ENCODE results near the gene CDH13.

- TF ChIP-seq POLR2AphosphoS5 (IDR thresholded peaks at IDR 0.05) (no peak), CTCF (IDR thresholded peaks at IDR 0.05) (no peak)
Measured at GRCh38 chr16:82776470-82777146, 149.8 kb downstream of the CDH13 start.

All from esophagus muscularis mucosa (tissue), 3 donors.